Neural crest cell (in vitro differentiated cells): ENCODE results near the gene SF1. TPM values are rescaled to one million over a fixed set of nuclear protein-coding genes. Genes with fewer than 3 reads are reported as not detected.

ENCODE experiments used
- DNase-seq: peaks from one replicate; pipeline ENCODE4 v3.0.0; 2021; ENCODE audit warnings: low read depth, mixed read lengths, low spot score
- H3K27ac Mint-ChIP-seq: one replicate; pipeline ENCODE4 v1.8.0; 2021; ENCODE audit warnings: mild to moderate bottlenecking, mixed read lengths; ENCODE audit not compliant: unreplicated experiment
- H3K27me3 Mint-ChIP-seq: 2 replicates; pipeline ENCODE4 v1.8.0; 2021; ENCODE audit warnings: low read depth, mild to moderate bottlenecking, mixed read lengths
- H3K36me3 Mint-ChIP-seq: 2 replicates; pipeline ENCODE4 v1.8.0; 2021; ENCODE audit warnings: low read depth, mild to moderate bottlenecking, mixed read lengths
- H3K4me1 Mint-ChIP-seq: 2 replicates; pipeline ENCODE4 v1.8.0; 2021; ENCODE audit warnings: mixed read lengths
- H3K4me3 Mint-ChIP-seq: one replicate; pipeline ENCODE4 v1.8.0; 2021; ENCODE audit warnings: mild to moderate bottlenecking, mixed read lengths
- H3K9me3 Mint-ChIP-seq: 2 replicates; pipeline ENCODE4 v1.8.0; 2021; ENCODE audit warnings: mixed read lengths
- CTCF ChIP-seq: fragments of 200-600 bp; sonication (generic); conservative IDR thresholded peaks from 2 replicates; pipeline ENCODE4 v1.5.0; 2021; ENCODE audit warnings: antibody characterized with exemption, mild to moderate bottlenecking
- total RNA-seq: library from RNA; stranded (reverse); gene quantifications from 2 replicates; pipeline ENCODE4 v1.2.1, GENCODE V29; 2021

Gene SF1
- total RNA-seq, 1 donor from 2014 or later: 592 TPM

- H3K36me3 Mint-ChIP-seq: no peaks in the 10 kb centered on the region
- DNase-seq: no peak
Measured at GRCh38 chr11:64718780-64719124, 59.6 kb downstream of the SF1 start.

GRCh38 chr11:64718084-64718779 lies 60.1 kb downstream of the SF1 start:
- H3K27me3 Mint-ChIP-seq: peaks cover 91% of the 10 kb centered on the region
- H3K27ac Mint-ChIP-seq: no peak overlapping the region

More at GRCh38 chr11:64718780-64719124, 59.6 kb downstream of the SF1 start:
- Mint-ChIP-seq H3K4me3 (peak overlapping the region; percentile 54), H3K9me3 (no peaks in the 10 kb centered on the region), H3K4me1 (peaks cover 7% of the 10 kb centered on the region), H3K27ac (no peak overlapping the region), H3K27me3 (peaks cover 90% of the 10 kb centered on the region)
- no peak for TF ChIP-seq CTCF

GRCh38 chr11:64717268-64717578 lies 61.1 kb downstream of the SF1 start:
- Mint-ChIP-seq H3K36me3 (no peaks in the 10 kb centered on the region), H3K27ac (no peak overlapping the region), H3K4me3 (no peak overlapping the region), H3K9me3 (no peaks in the 10 kb centered on the region), H3K27me3 (peaks cover 90% of the 10 kb centered on the region), H3K4me1 (peaks cover 7% of the 10 kb centered on the region)
- DNase-seq: no peak
- TF ChIP-seq CTCF: no peak

More at GRCh38 chr11:64718084-64718779, 60.1 kb downstream of the SF1 start:
- TF ChIP-seq CTCF: no peak
- H3K4me3 Mint-ChIP-seq: no peak overlapping the region
- no peaks in the 10 kb centered on the region for H3K36me3 Mint-ChIP-seq
- no peak for DNase-seq
- H3K4me1 Mint-ChIP-seq: peaks cover 7% of the 10 kb centered on the region
- no peaks in the 10 kb centered on the region for H3K9me3 Mint-ChIP-seq

GRCh38 chr11:64716473-64717267 lies 61.7 kb downstream of the SF1 start:
- TF ChIP-seq CTCF: no peak
- DNase-seq: no peak
- H3K36me3 Mint-ChIP-seq: no peaks in the 10 kb centered on the region
- H3K4me1 Mint-ChIP-seq: peaks cover 7% of the 10 kb centered on the region
- H3K4me3 Mint-ChIP-seq: no peak overlapping the region
- H3K27ac Mint-ChIP-seq: no peak overlapping the region
- peaks cover 90% of the 10 kb centered on the region for H3K27me3 Mint-ChIP-seq
- H3K9me3 Mint-ChIP-seq: no peaks in the 10 kb centered on the region

GRCh38 chr11:64715756-64716472 lies 62.4 kb downstream of the SF1 start:
- peaks cover 9% of the 10 kb centered on the region for H3K4me1 Mint-ChIP-seq
- no peak for TF ChIP-seq CTCF

More at GRCh38 chr11:64715756-64716472, 62.4 kb downstream of the SF1 start:
- no peak overlapping the region for H3K4me3 Mint-ChIP-seq
- H3K27me3 Mint-ChIP-seq: peaks cover 89% of the 10 kb centered on the region
- DNase-seq: no peak
- H3K36me3 Mint-ChIP-seq: no peaks in the 10 kb centered on the region
- H3K9me3 Mint-ChIP-seq: no peaks in the 10 kb centered on the region
- no peak overlapping the region for H3K27ac Mint-ChIP-seq
